Chondrocyte (in vitro differentiated cells): ENCODE results near the gene MTCH1. TPM values are rescaled to one million over a fixed set of nuclear protein-coding genes. Genes with fewer than 3 reads are reported as not detected.

Experiments
- DNase-seq: peaks from one replicate; pipeline ENCODE4 v3.0.0; 2021; ENCODE audit warnings: mixed read lengths, low spot score
- H3K27ac Mint-ChIP-seq: one replicate; pipeline ENCODE4 v1.8.0; 2021; ENCODE audit warnings: mild to moderate bottlenecking, moderate library complexity, mixed read lengths; ENCODE audit not compliant: unreplicated experiment
- H3K27me3 Mint-ChIP-seq: 2 replicates; pipeline ENCODE4 v1.8.0; 2021; ENCODE audit warnings: low read depth, mixed read lengths
- H3K36me3 Mint-ChIP-seq: 2 replicates; pipeline ENCODE4 v1.8.0; 2021; ENCODE audit warnings: low read depth, mixed read lengths
- H3K4me1 Mint-ChIP-seq: 2 replicates; pipeline ENCODE4 v1.8.0; 2021; ENCODE audit warnings: low read depth, mild to moderate bottlenecking, mixed read lengths
- H3K4me3 Mint-ChIP-seq: one replicate; pipeline ENCODE4 v1.8.0; 2021; ENCODE audit warnings: mild to moderate bottlenecking, moderate library complexity, mixed read lengths; ENCODE audit not compliant: unreplicated experiment
- H3K9me3 Mint-ChIP-seq: 2 replicates; pipeline ENCODE4 v1.8.0; 2021; ENCODE audit warnings: low read depth, mixed read lengths
- total RNA-seq: library from RNA; stranded (reverse); gene quantifications from 3 replicates; pipeline ENCODE4 v1.2.1, GENCODE V29; 2021
- TF ChIP-seq, protein P1 (sequence below): fragments of 200-600 bp; sonication (generic); IDR thresholded peaks from 2 replicates; pipeline ENCODE4 v1.5.0; 2021; ENCODE audit warnings: antibody characterized with exemption, mild to moderate bottlenecking, moderate library complexity

MTCH1 gene
- total RNA-seq, 1 donor from 2014 or later = 188 TPM

DNA sequence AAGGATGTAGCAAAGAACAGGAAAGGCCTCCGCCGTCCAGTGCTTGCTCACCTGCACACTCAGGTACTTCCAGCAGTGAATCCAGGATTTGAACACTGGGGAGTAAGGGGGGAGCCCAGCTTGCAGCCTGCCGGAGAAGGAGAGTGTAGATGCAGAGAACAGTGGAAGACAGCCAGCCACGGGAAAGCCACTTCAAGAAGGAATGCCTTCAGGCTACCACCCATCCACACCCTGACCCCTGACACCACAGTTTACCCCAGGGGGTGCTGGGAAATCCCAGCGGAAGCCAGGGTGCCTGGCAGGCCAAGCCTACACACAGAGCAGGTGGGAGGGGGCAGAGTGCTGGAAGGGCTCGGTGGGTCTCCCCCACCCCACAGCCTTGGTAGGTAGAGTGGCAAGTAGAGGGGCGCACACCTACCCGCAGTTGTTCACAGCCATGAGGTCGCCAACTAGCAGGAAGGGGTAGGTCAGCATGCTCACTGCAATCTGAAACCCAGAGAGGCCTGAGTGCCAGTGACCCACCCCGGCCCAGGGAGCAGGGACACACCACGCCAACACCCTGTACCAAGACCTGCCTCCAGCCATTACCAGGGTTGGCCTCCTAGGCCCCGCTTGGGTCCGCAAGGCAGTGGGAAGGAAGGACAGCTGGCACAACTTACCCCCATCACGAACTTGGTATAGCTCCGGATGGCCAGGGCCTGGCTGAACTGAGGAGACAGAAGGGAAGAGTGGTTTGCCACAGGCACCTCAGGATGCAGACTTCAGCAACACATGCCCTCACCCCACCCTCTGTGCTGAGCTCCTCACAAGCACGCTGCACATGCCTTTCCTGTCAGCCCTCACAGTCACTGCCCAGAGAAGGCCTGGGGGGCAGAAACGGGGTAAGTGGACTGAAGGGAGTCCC, 15.8 kb downstream of the MTCH1 start:
- TF ChIP-seq, protein P1, sequence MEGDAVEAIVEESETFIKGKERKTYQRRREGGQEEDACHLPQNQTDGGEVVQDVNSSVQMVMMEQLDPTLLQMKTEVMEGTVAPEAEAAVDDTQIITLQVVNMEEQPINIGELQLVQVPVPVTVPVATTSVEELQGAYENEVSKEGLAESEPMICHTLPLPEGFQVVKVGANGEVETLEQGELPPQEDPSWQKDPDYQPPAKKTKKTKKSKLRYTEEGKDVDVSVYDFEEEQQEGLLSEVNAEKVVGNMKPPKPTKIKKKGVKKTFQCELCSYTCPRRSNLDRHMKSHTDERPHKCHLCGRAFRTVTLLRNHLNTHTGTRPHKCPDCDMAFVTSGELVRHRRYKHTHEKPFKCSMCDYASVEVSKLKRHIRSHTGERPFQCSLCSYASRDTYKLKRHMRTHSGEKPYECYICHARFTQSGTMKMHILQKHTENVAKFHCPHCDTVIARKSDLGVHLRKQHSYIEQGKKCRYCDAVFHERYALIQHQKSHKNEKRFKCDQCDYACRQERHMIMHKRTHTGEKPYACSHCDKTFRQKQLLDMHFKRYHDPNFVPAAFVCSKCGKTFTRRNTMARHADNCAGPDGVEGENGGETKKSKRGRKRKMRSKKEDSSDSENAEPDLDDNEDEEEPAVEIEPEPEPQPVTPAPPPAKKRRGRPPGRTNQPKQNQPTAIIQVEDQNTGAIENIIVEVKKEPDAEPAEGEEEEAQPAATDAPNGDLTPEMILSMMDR = no peak
- H3K9me3 Mint-ChIP-seq = no peaks in the 10 kb centered on the region
- no peak for DNase-seq
- H3K27me3 Mint-ChIP-seq = no peaks in the 10 kb centered on the region
- H3K36me3 Mint-ChIP-seq = peaks cover 47% of the 10 kb centered on the region
- no peak overlapping the region for H3K27ac Mint-ChIP-seq
- H3K4me1 Mint-ChIP-seq = peaks cover 7% of the 10 kb centered on the region
- no peak overlapping the region for H3K4me3 Mint-ChIP-seq

DNA sequence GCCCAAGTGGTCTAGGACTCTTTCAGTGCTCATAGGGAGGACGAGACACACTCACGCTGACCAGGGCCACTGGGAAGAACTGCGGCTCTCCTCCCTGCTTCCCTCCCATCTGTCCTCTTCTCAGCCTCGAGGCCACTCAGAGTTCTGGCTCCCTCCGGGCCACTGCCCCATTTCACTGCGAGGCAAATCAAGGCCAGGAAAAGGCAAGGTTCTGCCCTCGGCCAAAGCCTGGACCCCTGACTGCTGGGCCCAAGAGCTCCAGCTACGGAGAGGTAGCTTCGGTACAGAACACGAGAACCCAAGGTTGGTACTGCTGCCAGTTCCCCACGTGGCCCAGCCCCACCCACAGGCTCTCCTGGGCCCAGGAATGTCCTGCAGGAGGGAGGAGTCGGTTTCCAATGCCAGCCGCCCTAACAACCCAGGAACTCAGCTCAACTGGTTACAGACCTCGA, 16.7 kb downstream of the MTCH1 start:
- H3K9me3 Mint-ChIP-seq = no peaks in the 10 kb centered on the region
- no peak overlapping the region for H3K4me3 Mint-ChIP-seq
- DNase-seq = peak; percentile 74
- peaks cover 40% of the 10 kb centered on the region for H3K36me3 Mint-ChIP-seq
- no peak overlapping the region for H3K27ac Mint-ChIP-seq
- TF ChIP-seq, protein P1 = no peak
- H3K4me1 Mint-ChIP-seq = peaks cover 11% of the 10 kb centered on the region
- H3K27me3 Mint-ChIP-seq = no peaks in the 10 kb centered on the region

DNA sequence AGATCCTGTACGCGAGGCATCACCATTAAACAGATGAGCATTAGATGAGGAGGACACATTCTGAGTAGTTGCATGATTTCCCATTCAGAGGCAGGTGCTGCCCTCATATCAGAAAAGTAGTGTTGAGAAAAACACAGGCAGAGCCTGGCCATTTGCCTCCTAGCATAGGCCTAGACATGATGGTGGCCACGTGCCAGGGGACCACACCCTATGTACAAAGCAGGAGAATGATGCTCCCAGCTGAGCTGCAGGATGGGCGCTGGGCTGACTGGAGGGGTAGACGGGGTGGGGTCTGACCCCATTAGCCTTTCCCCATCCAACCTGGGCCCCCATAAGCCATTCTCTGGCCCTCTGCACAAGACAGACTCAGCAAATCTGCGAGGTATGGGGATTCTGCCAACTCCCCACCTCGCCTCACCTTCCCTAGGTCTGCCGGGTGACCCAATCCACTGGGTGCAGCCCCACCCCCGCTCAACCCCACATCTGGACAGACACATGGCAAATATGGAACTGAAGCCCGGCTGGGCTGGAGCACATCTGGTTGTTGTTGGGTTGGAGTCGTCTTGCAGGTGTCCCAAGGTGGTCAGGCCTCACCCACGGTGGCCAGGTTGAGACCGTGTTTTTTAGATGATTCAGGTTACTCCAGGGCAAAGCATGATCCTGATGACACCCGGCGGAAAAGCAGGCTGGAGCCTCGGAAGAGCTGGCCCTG, 17.6 kb downstream of the MTCH1 start:
- Mint-ChIP-seq H3K4me1 (peaks cover 11% of the 10 kb centered on the region), H3K4me3 (no peak overlapping the region), H3K36me3 (peaks cover 37% of the 10 kb centered on the region), H3K27ac (no peak overlapping the region), H3K9me3 (no peaks in the 10 kb centered on the region), H3K27me3 (no peaks in the 10 kb centered on the region)
- TF ChIP-seq, protein P1 = no peak
- peak; percentile 86 for DNase-seq

DNA sequence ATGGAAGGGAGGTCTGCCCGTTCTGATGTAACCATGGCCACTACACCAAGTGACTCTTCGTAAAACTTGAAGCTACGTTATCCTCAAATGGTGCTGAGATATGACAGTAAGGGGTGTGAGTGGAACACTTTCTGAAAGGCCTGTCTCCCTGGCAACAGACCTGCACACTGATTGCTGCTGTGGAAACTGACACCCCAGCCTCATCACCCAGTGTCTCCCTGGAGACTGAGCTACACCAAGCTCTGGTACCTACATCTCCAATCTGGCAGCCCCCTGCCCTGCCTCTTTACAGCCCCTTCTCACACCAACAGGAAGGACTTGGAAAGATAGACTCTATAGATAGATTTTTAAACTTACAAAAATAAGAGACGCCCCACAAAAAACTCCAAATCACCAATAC, 18.2 kb downstream of the MTCH1 start:
- no peaks in the 10 kb centered on the region for H3K27me3 Mint-ChIP-seq
- no peak overlapping the region for H3K4me3 Mint-ChIP-seq
- H3K9me3 Mint-ChIP-seq = no peaks in the 10 kb centered on the region
- TF ChIP-seq, protein P1 = no peak
- peak; percentile 32 for DNase-seq
- H3K27ac Mint-ChIP-seq = no peak overlapping the region
- peaks cover 11% of the 10 kb centered on the region for H3K4me1 Mint-ChIP-seq
- peaks cover 34% of the 10 kb centered on the region for H3K36me3 Mint-ChIP-seq

DNA sequence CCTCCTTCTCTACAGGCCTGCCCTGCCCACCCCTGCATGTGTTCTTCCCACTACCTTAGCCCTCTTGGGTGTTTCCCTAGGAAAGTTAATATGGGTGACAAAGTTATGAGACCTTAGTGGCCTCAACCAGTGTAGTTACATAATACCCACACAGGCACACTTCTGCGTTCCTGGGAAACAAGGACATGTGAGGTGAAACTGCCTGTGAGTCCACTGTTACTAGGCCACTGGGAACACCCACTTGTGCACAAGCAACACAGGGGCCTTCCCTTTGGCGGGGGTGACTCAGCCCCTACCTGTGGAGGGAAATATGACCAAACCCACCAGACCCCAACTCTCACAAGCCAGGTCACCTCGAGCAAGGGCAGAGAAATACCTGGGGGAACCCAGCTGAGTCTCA, 18.7 kb downstream of the MTCH1 start:
- Mint-ChIP-seq H3K9me3 (no peaks in the 10 kb centered on the region), H3K4me3 (no peak overlapping the region), H3K27me3 (no peaks in the 10 kb centered on the region), H3K4me1 (peaks cover 11% of the 10 kb centered on the region), H3K27ac (no peak overlapping the region), H3K36me3 (peaks cover 30% of the 10 kb centered on the region)
- DNase-seq = peak; percentile 46
- TF ChIP-seq, protein P1 = no peak
